ENCODE results near the gene EPB41L3.

EPB41L3 gene

GRCh38 chr18:5484526-5484925 lies 59.3 kb downstream of the EPB41L3 start:
- no peak for TF ChIP-seq CTCF (IDR thresholded peaks at IDR 0.05; ENCODE audit: low read depth, low read length)
- H3K4me3 ChIP-seq (replicated peaks in 1 of 2; ENCODE audit: low read depth in 2 of 2, low read length in 2 of 2): no peak overlapping the region
- DNase-seq (ENCODE audit: low read depth in 2 of 2): no peak

GRCh38 chr18:5481621-5482020 lies 62.2 kb downstream of the EPB41L3 start:
- TF ChIP-seq CTCF (IDR thresholded peaks at IDR 0.05; ENCODE audit: low read depth, low read length): no peak
- no peak overlapping the region for H3K4me3 ChIP-seq (replicated peaks in 1 of 2; ENCODE audit: low read depth in 2 of 2, low read length in 2 of 2)
- DNase-seq (ENCODE audit: low read depth in 2 of 2): no peak

- no peak overlapping the region for H3K4me3 ChIP-seq (replicated peaks in 1 of 2; ENCODE audit: low read depth in 2 of 2, low read length in 2 of 2)
- TF ChIP-seq CTCF (IDR thresholded peaks at IDR 0.05; ENCODE audit: low read depth, low read length): no peak
- no peak for DNase-seq (ENCODE audit: low read depth in 2 of 2)
Observed at GRCh38 chr18:5478261-5478660, 65.5 kb downstream of the EPB41L3 start.

- TF ChIP-seq CTCF (IDR thresholded peaks at IDR 0.05; ENCODE audit: low read depth, low read length): no peak
- no peak overlapping the region for H3K4me3 ChIP-seq (replicated peaks in 1 of 2; ENCODE audit: low read depth in 2 of 2, low read length in 2 of 2)
- peak in 1 of 2 donors; percentile 10 for DNase-seq (ENCODE audit: low read depth in 2 of 2)
Observed at GRCh38 chr18:5476961-5477800, 66.6 kb downstream of the EPB41L3 start.

- peak; percentile 13 to 53 for DNase-seq (ENCODE audit: low read depth in 2 of 2)
- H3K4me3 ChIP-seq (replicated peaks in 1 of 2; ENCODE audit: low read depth in 2 of 2, low read length in 2 of 2): no peak overlapping the region
- TF ChIP-seq CTCF (IDR thresholded peaks at IDR 0.05; ENCODE audit: low read depth, low read length): no peak
Observed at GRCh38 chr18:5475267-5475666, 68.5 kb downstream of the EPB41L3 start.

- DNase-seq (ENCODE audit: low read depth in 2 of 2): no peak
- no peak for TF ChIP-seq CTCF (IDR thresholded peaks at IDR 0.05; ENCODE audit: low read depth, low read length)
- H3K4me3 ChIP-seq (replicated peaks in 1 of 2; ENCODE audit: low read depth in 2 of 2, low read length in 2 of 2): no peak overlapping the region
Observed at GRCh38 chr18:5469340-5469739, 74.5 kb downstream of the EPB41L3 start.
